OCI-LY3 (cell line): ENCODE results near the gene PAX5.

ENCODE experiments used
- EZH2phosphoT487 ChIP-seq: fragments of 200-600 bp; shearing (Covaris generic); IDR thresholded peaks from 2 replicates; pipeline ENCODE4 v1.6.1; 2018; ENCODE audit warnings: antibody characterized with exemption, mixed run types, low read depth
- TF ChIP-seq, protein P1 (sequence below): fragments of 200-600, 300-600 bp; sonication (generic); IDR thresholded peaks from 2 replicates; pipeline ENCODE4 v1.5.1; 2014; ENCODE audit warnings: antibody characterized with exemption, low read length, low read depth

DNA sequence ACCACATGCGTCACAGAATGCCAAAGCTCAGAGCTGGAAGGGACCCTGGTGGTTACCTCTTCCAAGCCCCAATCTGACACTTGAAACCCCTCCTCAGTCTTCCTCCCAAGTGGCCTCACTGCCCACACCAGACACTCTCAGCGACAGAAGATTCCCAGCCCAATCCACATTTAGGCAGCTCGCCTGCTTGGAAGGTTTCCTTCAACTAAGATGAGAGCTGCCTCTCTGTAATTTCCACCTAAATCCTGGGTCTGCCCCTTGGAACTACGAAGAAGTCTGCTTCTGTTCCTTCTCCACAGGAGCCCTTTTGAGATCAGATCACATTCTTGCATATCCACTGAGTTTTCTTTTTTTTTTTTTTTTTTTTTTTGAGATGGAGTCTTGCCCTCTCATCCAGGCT is 83.7 kb downstream of the PAX5 start:
- TF ChIP-seq, protein P1, sequence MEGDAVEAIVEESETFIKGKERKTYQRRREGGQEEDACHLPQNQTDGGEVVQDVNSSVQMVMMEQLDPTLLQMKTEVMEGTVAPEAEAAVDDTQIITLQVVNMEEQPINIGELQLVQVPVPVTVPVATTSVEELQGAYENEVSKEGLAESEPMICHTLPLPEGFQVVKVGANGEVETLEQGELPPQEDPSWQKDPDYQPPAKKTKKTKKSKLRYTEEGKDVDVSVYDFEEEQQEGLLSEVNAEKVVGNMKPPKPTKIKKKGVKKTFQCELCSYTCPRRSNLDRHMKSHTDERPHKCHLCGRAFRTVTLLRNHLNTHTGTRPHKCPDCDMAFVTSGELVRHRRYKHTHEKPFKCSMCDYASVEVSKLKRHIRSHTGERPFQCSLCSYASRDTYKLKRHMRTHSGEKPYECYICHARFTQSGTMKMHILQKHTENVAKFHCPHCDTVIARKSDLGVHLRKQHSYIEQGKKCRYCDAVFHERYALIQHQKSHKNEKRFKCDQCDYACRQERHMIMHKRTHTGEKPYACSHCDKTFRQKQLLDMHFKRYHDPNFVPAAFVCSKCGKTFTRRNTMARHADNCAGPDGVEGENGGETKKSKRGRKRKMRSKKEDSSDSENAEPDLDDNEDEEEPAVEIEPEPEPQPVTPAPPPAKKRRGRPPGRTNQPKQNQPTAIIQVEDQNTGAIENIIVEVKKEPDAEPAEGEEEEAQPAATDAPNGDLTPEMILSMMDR = no peak
- no peak for TF ChIP-seq EZH2phosphoT487
